IMR-90 (cell line): ENCODE results near the gene PCDHGB7. TPM values are rescaled to one million over a fixed set of nuclear protein-coding genes. Genes with fewer than 3 reads are reported as not detected.

ENCODE experiments used
- ATAC-seq: fragments of 200-7000 bp; cut with Tn5 transposase; 2 replicates; pipeline ENCODE4 v1.9.1; 2020; ENCODE audit warnings: low read depth, mild to moderate bottlenecking, moderate library complexity
- BruUV-seq: library from RNA; stranded (reverse); fragments of 400-500 nt; replicated peaks from 2 replicates; lab custom pipeline; 2021; lab: Mats Ljungman, UMichigan
- CTCF ChIA-PET: fragments of 300-600 bp; formaldehyde crosslinking; extraction: SDS; loops from one replicate; lab custom pipeline; 2021; ENCODE audit warnings: antibody characterized with exemption; lab: Yijun Ruan, JAX
- POLR2A ChIA-PET: fragments of 300-600 bp; sonication (Branson Sonifier 250); formaldehyde crosslinking; loops from one replicate; lab custom pipeline; 2022; ENCODE audit warnings: antibody characterized with exemption; ENCODE audit not compliant: unreplicated experiment; lab: Charles Lee
- DNase-seq: peaks from one replicate; pipeline ENCODE4 v3.0.0; 2013
- H2AFZ ChIP-seq: replicated peaks from 2 replicates; pipeline ENCODE3; 2013; ENCODE audit warnings: low read length, mild to moderate bottlenecking; ENCODE audit not compliant: poor library complexity
- H2AK5ac ChIP-seq: 2 replicates; pipeline ENCODE4 v1.6.1; 2013; ENCODE audit warnings: low read depth, low read length, inconsistent platforms
- H2AK9ac ChIP-seq: replicated peaks from 2 replicates; pipeline ENCODE3; 2013; ENCODE audit warnings: mild to moderate bottlenecking, low read depth, low read length, moderate library complexity; ENCODE audit not compliant: poor library complexity
- H2BK120ac ChIP-seq: 2 replicates; pipeline ENCODE4 v1.6.1; 2013; ENCODE audit warnings: low read depth, low read length, inconsistent platforms
- H2BK15ac ChIP-seq: 3 replicates; pipeline ENCODE4 v1.6.1; 2013; ENCODE audit warnings: low read depth, low read length, inconsistent platforms
- H2BK20ac ChIP-seq: 2 replicates; pipeline ENCODE4 v1.6.1; 2013; ENCODE audit warnings: low read depth, mild to moderate bottlenecking, inconsistent platforms, low read length, moderate library complexity
- H2BK5ac ChIP-seq: 2 replicates; pipeline ENCODE4 v1.6.1; 2013; ENCODE audit warnings: mild to moderate bottlenecking, low read depth, low read length, inconsistent platforms; ENCODE audit not compliant: poor library complexity, severe bottlenecking
- H3K14ac ChIP-seq: replicated peaks from 2 replicates; pipeline ENCODE4 v1.6.1; 2013; ENCODE audit warnings: low read depth, low read length, inconsistent platforms
- H3K18ac ChIP-seq: 2 replicates; pipeline ENCODE4 v1.6.1; 2013; ENCODE audit warnings: low read depth, low read length, control low read depth
- H3K23ac ChIP-seq: 2 replicates; pipeline ENCODE4 v1.6.1; 2013; ENCODE audit warnings: low read depth, low read length, inconsistent platforms
- H3K27ac ChIP-seq: 2 replicates; pipeline ENCODE4 v1.5.1; 2013; ENCODE audit warnings: mild to moderate bottlenecking, control low read depth, low read length; ENCODE audit not compliant: insufficient read depth
- H3K27me3 ChIP-seq: 2 replicates; pipeline ENCODE4 v1.6.1; 2013; ENCODE audit warnings: low read length; ENCODE audit not compliant: control insufficient read depth, insufficient read depth
- H3K36me3 ChIP-seq: 2 replicates; pipeline ENCODE4 v1.6.1; 2013; ENCODE audit warnings: low read length, mixed read lengths; ENCODE audit not compliant: control insufficient read depth, insufficient read depth
- H3K4ac ChIP-seq: 2 replicates; pipeline ENCODE4 v1.6.1; 2013; ENCODE audit warnings: low read depth, low read length, inconsistent platforms
- H3K4me1 ChIP-seq: 2 replicates; pipeline ENCODE4 v1.6.1; 2013; ENCODE audit warnings: low read length, mixed read lengths; ENCODE audit not compliant: control insufficient read depth, insufficient read depth
- H3K4me2 ChIP-seq: 2 replicates; pipeline ENCODE4 v1.6.1; 2013; ENCODE audit warnings: low read depth, mild to moderate bottlenecking, control low read depth, low read length, moderate library complexity
- H3K4me3 ChIP-seq: 2 replicates; pipeline ENCODE4 v1.5.1; 2013; ENCODE audit warnings: low read depth, mild to moderate bottlenecking, control low read depth, low read length, moderate library complexity; ENCODE audit not compliant: insufficient read depth
- H3K56ac ChIP-seq: 2 replicates; pipeline ENCODE4 v1.6.1; 2013; ENCODE audit warnings: low read length, inconsistent platforms; ENCODE audit not compliant: insufficient read depth; ENCODE audit errors: extremely low read depth
- H3K79me1 ChIP-seq, 2 experiments: 2 replicates each; pipeline ENCODE4 v1.6.1; 2013; ENCODE audit warnings: low read length in 2 of 2, inconsistent platforms in 1 of 2, low read depth in 1 of 2
- H3K9ac ChIP-seq: 2 replicates; pipeline ENCODE4 v1.6.1; 2013; ENCODE audit warnings: low read depth, low read length, control low read depth
- H3K9me1 ChIP-seq: 2 replicates; pipeline ENCODE4 v1.6.1; 2013; ENCODE audit warnings: low read length, inconsistent platforms; ENCODE audit not compliant: insufficient read depth
- H3K9me3 ChIP-seq: 2 replicates; pipeline ENCODE4 v1.6.1; 2013; ENCODE audit warnings: low read length; ENCODE audit not compliant: control insufficient read depth, insufficient read depth
- H4K20me1 ChIP-seq: 2 replicates; pipeline ENCODE4 v1.6.1; 2013; ENCODE audit warnings: low read length, inconsistent platforms; ENCODE audit not compliant: insufficient read depth
- H4K5ac ChIP-seq: 2 replicates; pipeline ENCODE4 v1.6.1; 2013; ENCODE audit warnings: mild to moderate bottlenecking, low read depth, low read length, control low read depth
- H4K8ac ChIP-seq, 2 experiments: 2 replicates each; pipeline ENCODE4 v1.6.1; 2013; ENCODE audit warnings: low read depth in 2 of 2, low read length in 2 of 2, control low read depth in 1 of 2, inconsistent platforms in 1 of 2
- H4K91ac ChIP-seq: 2 replicates; pipeline ENCODE4 v1.6.1; 2013; ENCODE audit warnings: low read depth, low read length, inconsistent platforms; ENCODE audit not compliant: insufficient read depth
- BHLHE40 ChIP-seq: fragments of 150-350 bp; IDR thresholded peaks from 2 replicates; pipeline ENCODE4 v1.6.1; 2016; ENCODE audit warnings: mild to moderate bottlenecking, low read depth, low read length
- CTCF ChIP-seq: conservative IDR thresholded peaks from 2 replicates; pipeline ENCODE4 v1.5.1; 2012; ENCODE audit warnings: mild to moderate bottlenecking, low read depth, low read length, improper control_type of control experiment
- FOS ChIP-seq: fragments of 150-350 bp; IDR thresholded peaks from 2 replicates; pipeline ENCODE4 v1.6.1; 2016; ENCODE audit warnings: low read depth, low read length
- MAZ ChIP-seq: IDR thresholded peaks from 2 replicates; pipeline ENCODE4 v1.6.1; 2012; ENCODE audit warnings: low read depth, mild to moderate bottlenecking, low read length, improper control_type of control experiment, moderate library complexity, borderline replicate concordance
- MXI1 ChIP-seq: IDR thresholded peaks from 2 replicates; pipeline ENCODE4 v1.6.1; 2012; ENCODE audit warnings: low read depth, mild to moderate bottlenecking, low read length, moderate library complexity, borderline replicate concordance
- NFE2L2 ChIP-seq: fragments of 150-350 bp; IDR thresholded peaks from 2 replicates; pipeline ENCODE4 v1.6.1; 2016; ENCODE audit warnings: low read depth, mild to moderate bottlenecking, low read length
- WGBS, 2 experiments: methylation state at CpG; one replicate each; pipeline versions ENCODE4 v1.1.5 to v1.1.7; 2013; ENCODE audit warnings: missing lambda C conversion rate in 2 of 2; ENCODE audit not compliant: insufficient read length in 1 of 2; ENCODE audit errors: extremely low coverage in 2 of 2; 5-methylcytosine and 5-hydroxymethylcytosine counted together
- dilution Hi-C: fragments of 300-500 bp; cut with HindIII; formaldehyde crosslinking; loops from one replicate; pipeline ENCODE4 v1.14.3; 2018; ENCODE audit warnings: low sequenced_read_pairs; ENCODE audit not compliant: unreplicated experiment
- in situ Hi-C: fragments of 300-500 bp; cut with MboI; formaldehyde crosslinking; loops from 3 replicates; pipeline ENCODE4 v1.14.3; 2019; ENCODE audit warnings: low sequenced_read_pairs, inconsistent platforms, mixed read lengths
- intact Hi-C: fragments of 100-400 bp; cut with micrococcal nuclease; formaldehyde crosslinking; loops from 2 replicates; pipeline ENCODE4 v1.10.0; 2022
- polyA plus RNA-seq, 3 experiments: library from polyadenylated mRNA; depleted of rRNA; stranded (reverse); fragments of >200 nt; gene quantifications; 2 replicates each; pipeline ENCODE4 v1.2.3, GENCODE V29; 2012; ENCODE audit warnings: low replicate concordance in 1 of 3
- total RNA-seq: library from RNA; depleted of rRNA; stranded (reverse); fragments of >200 nt; gene quantifications from 2 replicates; pipeline ENCODE4 v1.2.3, GENCODE V29; 2012

PCDHGB7 gene
- total and polyA plus RNA-seq, 2 of the 4 experiments (the other 2 are of a cell fraction) = 6.3 to 8.1 TPM

GRCh38 chr5:141384471-141385267 lies 32.8 kb upstream of the PCDHGB7 start:
- Histone ChIP-seq H3K18ac (no peak overlapping the region), H2BK15ac (no peak overlapping the region), H2AFZ (peak overlapping the region; percentile 2), H2BK120ac (no peak overlapping the region), H3K4me3 (no peak overlapping the region), H3K4me1 (peaks cover 1% of the 10 kb centered on the region; the same call in 1 of the 2 replicates), H3K23ac (no peak overlapping the region), H3K4ac (no peak overlapping the region), H4K20me1 (no peaks in the 10 kb centered on the region), H3K79me1 (peaks cover 7 to 13% of the 10 kb centered on the region in 2 experiments; a peak in 3 of 4 replicates), H3K9me3 (peaks cover 43% of the 10 kb centered on the region), H2AK5ac (no peak overlapping the region), H3K9ac (no peak overlapping the region), H3K27ac (no peak overlapping the region), H3K4me2 (no peak overlapping the region), H3K14ac (no peak overlapping the region), H2BK5ac (no peak overlapping the region), H2AK9ac (peak overlapping the region; percentile 89), H4K5ac (no peak overlapping the region), H4K91ac (no peak overlapping the region), H3K9me1 (no peaks in the 10 kb centered on the region), H3K27me3 (no peaks in the 10 kb centered on the region), H2BK20ac (no peak overlapping the region), H3K36me3 (peaks cover 9% of the 10 kb centered on the region; the same call in 1 of the 2 replicates), H4K8ac (no peak overlapping the region), H3K56ac (no peak overlapping the region)
- in situ Hi-C loops = no loop called here
- CTCF ChIA-PET = no interaction called here
- no peak for TF ChIP-seq MXI1
- TF ChIP-seq MAZ = no peak
- TF ChIP-seq FOS = no peak
- no peak for TF ChIP-seq BHLHE40
- TF ChIP-seq NFE2L2 = no peak
- no peak for TF ChIP-seq CTCF
- ATAC-seq (no peak), DNase-seq (no peak)
- POLR2A ChIA-PET = no interaction called here
- intact Hi-C loops = no loop called here
- no TSS peak for BruUV-seq
- 59% methylated on average over 23 of the region's 43 CpGs; no CpG with 5 or more reads in 1 of the 2 experiments for WGBS, 2 experiments
- dilution Hi-C loops = no loop called here
